HG03045 (cell line): Measurements from ENCODE around the gene IPO4.

Source experiments
- ATAC-seq: cut with Tn5 transposase; IDR thresholded peaks from one replicate; pipeline ENCODE4 v1.9.1; 2021; ENCODE audit warnings: mild to moderate bottlenecking, moderate library complexity; ENCODE audit not compliant: unreplicated experiment

Gene IPO4

GRCh38 chr14:24135834-24136683, 52.6 kb downstream of the IPO4 start, which contains the start of gene PSME1:
Gene PSME1, plus strand, starts transcription at chr14:24136194. Its CDS starts 69 bp downstream, at chr14:24136263.
- ATAC-seq, result peak; percentile 86

DNA sequence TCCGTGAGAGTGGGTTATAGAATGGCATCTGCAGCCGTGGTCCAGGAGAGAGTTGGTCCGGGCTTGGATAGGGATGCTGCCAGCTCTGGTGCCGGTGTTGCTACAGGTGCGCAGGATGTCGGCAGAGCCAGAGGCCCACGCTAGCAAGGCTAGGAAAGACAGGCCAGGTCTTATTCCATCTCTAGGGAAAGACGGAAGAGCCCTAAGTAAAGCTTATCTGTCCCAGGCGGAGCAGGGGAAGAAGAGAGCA, 53.1 kb downstream of the IPO4 start:
- ATAC-seq, result no peak

GRCh38 chr14:24133735-24134134, 54.9 kb downstream of the IPO4 start:
- ATAC-seq, result no peak

- ATAC-seq, result no peak
Measured at GRCh38 chr14:24132976-24133375, 55.6 kb downstream of the IPO4 start.

DNA sequence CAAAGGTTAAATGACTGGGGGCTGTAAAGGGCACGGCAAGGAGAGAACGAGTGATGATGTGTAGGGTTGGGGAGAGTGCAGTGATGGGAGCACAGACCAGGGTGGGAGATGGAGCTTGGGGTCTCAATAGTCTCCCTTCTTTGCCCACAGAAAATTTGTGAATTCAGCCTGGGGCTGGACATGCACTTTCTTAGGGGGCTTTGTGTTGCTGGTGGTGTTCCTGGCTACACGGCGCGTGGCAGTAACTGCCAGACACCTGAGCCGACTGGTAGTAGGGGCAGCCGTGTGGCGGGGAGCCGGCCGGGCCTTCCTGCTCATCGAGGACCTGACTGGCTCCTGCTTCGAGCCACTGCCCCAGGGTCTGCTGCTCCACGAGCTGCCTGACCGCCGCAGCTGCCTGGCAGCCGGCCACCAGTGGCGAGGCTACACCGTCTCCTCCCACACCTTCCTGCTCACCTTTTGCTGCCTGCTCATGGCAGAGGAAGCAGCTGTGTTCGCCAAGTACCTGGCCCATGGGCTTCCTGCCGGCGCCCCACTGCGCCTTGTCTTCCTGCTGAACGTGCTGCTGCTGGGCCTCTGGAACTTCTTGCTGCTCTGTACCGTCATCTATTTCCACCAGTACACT, 56.4 kb downstream of the IPO4 start:
- ATAC-seq, result no peak

GRCh38 chr14:24131549-24131966, 57.1 kb downstream of the IPO4 start:
- no peak for ATAC-seq

GRCh38 chr14:24130717-24131548, 57.7 kb downstream of the IPO4 start:
- ATAC-seq, result no peak

- ATAC-seq, result no peak
Measured at GRCh38 chr14:24130380-24130716, 58.3 kb downstream of the IPO4 start, which contains the start of gene FITM1. Gene FITM1, plus strand, starts transcription at chr14:24130659. Its CDS starts 905 bp downstream, at chr14:24131564.
